Measurements from ENCODE around the gene SCN3B. TPM values are rescaled to one million over a fixed set of nuclear protein-coding genes. Genes with fewer than 3 reads are reported as not detected.

SCN3B gene
- total and polyA plus RNA-seq, 7 donors, result 0.60 to 3.0 (median 2.2) TPM; not detected in 1

- Histone ChIP-seq H3K27me3 (no peaks in the 10 kb centered on the region), H3K27ac (peak overlapping the region in 2 of 4 donors; percentile 22 to 34), H3K36me3 (no peaks in the 10 kb centered on the region), H3K4me3 (no peak overlapping the region), H3K4me1 (peaks cover 0 to 11% (median 0%) of the 10 kb centered on the region in 4 donors), H3K9me3 (no peaks in the 10 kb centered on the region)
- intact Hi-C loops (cut with DNase I), result no loop called here
- WGBS, 2 donors, result 47 to 80% methylated on average over 10 of the region's 10 CpGs
- TF ChIP-seq EP300 (IDR thresholded peaks at IDR 0.05), result no peak
- no peak for TF ChIP-seq POLR2A (IDR thresholded peaks at IDR 0.05)
- TF ChIP-seq CTCF (IDR thresholded peaks at IDR 0.05), result no peak
- TF ChIP-seq POLR2AphosphoS5 (IDR thresholded peaks at IDR 0.05), result peak in 2 of 4 donors; percentile 6 to 11
- DNase-seq, result peak; percentile 78
These were observed 25.3 kb downstream of the SCN3B start for GRCh38 chr11:123628936-123629683.

GRCh38 chr11:123624974-123625373 lies 29.4 kb downstream of the SCN3B start:
- peaks cover 0 to 10% (median 0%) of the 10 kb centered on the region in 4 donors for H3K4me1 ChIP-seq
- WGBS, 2 donors, result 90 to 92% methylated on average over 2 of the region's 2 CpGs
- intact Hi-C loops (cut with DNase I), result no loop called here
- H3K9me3 ChIP-seq, result no peaks in the 10 kb centered on the region
- DNase-seq, result no peak
- no peaks in the 10 kb centered on the region for H3K27me3 ChIP-seq
- no peak overlapping the region for H3K4me3 ChIP-seq
- no peak for TF ChIP-seq POLR2A (IDR thresholded peaks at IDR 0.05)
- no peak for TF ChIP-seq POLR2AphosphoS5 (IDR thresholded peaks at IDR 0.05)
- no peak for TF ChIP-seq CTCF (IDR thresholded peaks at IDR 0.05)
- no peak for TF ChIP-seq EP300 (IDR thresholded peaks at IDR 0.05)
- no peaks in the 10 kb centered on the region for H3K36me3 ChIP-seq
- no peak overlapping the region for H3K27ac ChIP-seq

GRCh38 chr11:123622576-123622975 lies 31.8 kb downstream of the SCN3B start:
- Histone ChIP-seq H3K4me3 (no peak overlapping the region), H3K36me3 (no peaks in the 10 kb centered on the region), H3K27me3 (no peaks in the 10 kb centered on the region), H3K9me3 (no peaks in the 10 kb centered on the region), H3K4me1 (no peaks in the 10 kb centered on the region), H3K27ac (no peak overlapping the region)
- intact Hi-C loops (cut with DNase I), result no loop called here
- no peak for TF ChIP-seq POLR2A (IDR thresholded peaks at IDR 0.05)
- TF ChIP-seq POLR2AphosphoS5 (IDR thresholded peaks at IDR 0.05), result no peak
- no peak for TF ChIP-seq EP300 (IDR thresholded peaks at IDR 0.05)
- TF ChIP-seq CTCF (IDR thresholded peaks at IDR 0.05), result no peak
- no peak for DNase-seq
- WGBS, 2 donors, result 91 to 96% methylated on average over 9 of the region's 9 CpGs

- DNase-seq, result peak; percentile 85
- Histone ChIP-seq H3K36me3 (no peaks in the 10 kb centered on the region), H3K9me3 (no peaks in the 10 kb centered on the region), H3K27me3 (no peaks in the 10 kb centered on the region), H3K4me3 (no peak overlapping the region), H3K27ac (peak overlapping the region in 3 of 4 donors; percentile 42 to 72 (median 70)), H3K4me1 (peaks cover 0 to 17% (median 16%) of the 10 kb centered on the region in 4 donors)
- intact Hi-C loops (cut with DNase I), result no loop called here
- WGBS, 2 donors, result 84 to 92% methylated on average over 11 of the region's 11 CpGs
- no peak for TF ChIP-seq POLR2A (IDR thresholded peaks at IDR 0.05)
- no peak for TF ChIP-seq EP300 (IDR thresholded peaks at IDR 0.05)
- peak; percentile 64 to 92 (median 88) for TF ChIP-seq POLR2AphosphoS5 (IDR thresholded peaks at IDR 0.05)
- no peak for TF ChIP-seq CTCF (IDR thresholded peaks at IDR 0.05)
These were observed 37.8 kb downstream of the SCN3B start for GRCh38 chr11:123616505-123617198.
